Activated naive CD4-positive, alpha-beta T cell (primary cell): ENCODE data around the gene PPARA.

Source experiments
- DNase-seq, 4 experiments: peaks; one replicate each; lab custom pipeline; 2025; lab: John Stamatoyannopoulos, UW

PPARA gene

GRCh38 chr22:46212195-46212594 is 61.9 kb downstream of the PPARA start:
- no peak for DNase-seq

- DNase-seq, result no peak
These were observed 62.7 kb downstream of the PPARA start for GRCh38 chr22:46213052-46213451.

- no peak for DNase-seq
These were observed 63.8 kb downstream of the PPARA start for GRCh38 chr22:46214149-46214548.

- DNase-seq, result no peak
These were observed 64.3 kb downstream of the PPARA start for GRCh38 chr22:46214616-46215015.

GRCh38 chr22:46219636-46220035 is 69.3 kb downstream of the PPARA start:
- DNase-seq, result no peak

- no peak for DNase-seq
These were observed 70.6 kb downstream of the PPARA start for GRCh38 chr22:46220921-46221320.

- DNase-seq, result no peak
These were observed 73.9 kb downstream of the PPARA start for GRCh38 chr22:46224044-46224897.

GRCh38 chr22:46224898-46225290 is 74.6 kb downstream of the PPARA start:
- no peak for DNase-seq

GRCh38 chr22:46225631-46226030 is 75.3 kb downstream of the PPARA start:
- DNase-seq, result no peak

GRCh38 chr22:46226577-46226976 is 76.3 kb downstream of the PPARA start:
- DNase-seq, result no peak

- no peak for DNase-seq
These were observed 79.4 kb downstream of the PPARA start for GRCh38 chr22:46229701-46230100.

- no peak for DNase-seq
These were observed 80.1 kb downstream of the PPARA start for GRCh38 chr22:46230262-46230901.

GRCh38 chr22:46233231-46233630 is 82.9 kb downstream of the PPARA start:
- no peak for DNase-seq

GRCh38 chr22:46234969-46235368 is 84.6 kb downstream of the PPARA start:
- no peak for DNase-seq

GRCh38 chr22:46237453-46238124 is 87.3 kb downstream of the PPARA start:
- DNase-seq, result no peak

GRCh38 chr22:46238541-46238940 is 88.2 kb downstream of the PPARA start:
- DNase-seq, result no peak

- DNase-seq, result no peak
These were observed 89.1 kb downstream of the PPARA start for GRCh38 chr22:46239261-46240048.

GRCh38 chr22:46240073-46240472 is 89.7 kb downstream of the PPARA start:
- no peak for DNase-seq

- no peak for DNase-seq
These were observed 90.2 kb downstream of the PPARA start for GRCh38 chr22:46240506-46240905.

- no peak for DNase-seq
These were observed 90.6 kb downstream of the PPARA start for GRCh38 chr22:46240907-46241306.

GRCh38 chr22:46241396-46242007 is 91.2 kb downstream of the PPARA start:
- no peak for DNase-seq

GRCh38 chr22:46242076-46242475 is 91.8 kb downstream of the PPARA start:
- no peak for DNase-seq
